SK-N-MC (cell line): ENCODE results near the gene RHEX.

ENCODE experiments used
- EZH2 ChIP-seq: fragments of 200-600 bp; sonication (generic); IDR thresholded peaks from one replicate; pipeline ENCODE4 v1.6.1; 2017; ENCODE audit warnings: antibody characterized with exemption
- FOXP2 ChIP-seq: optimal IDR thresholded peaks from 2 replicates; pipeline ENCODE3; 2011; ENCODE audit warnings: mild to moderate bottlenecking, moderate library complexity; ENCODE audit not compliant: insufficient read depth; ENCODE audit errors: extremely low read length, control extremely low read depth
- POLR2AphosphoS5 ChIP-seq: IDR thresholded peaks from 2 replicates; pipeline ENCODE4 v1.6.1; 2012; ENCODE audit warnings: mild to moderate bottlenecking, low read depth, low read length, borderline replicate concordance

DNA sequence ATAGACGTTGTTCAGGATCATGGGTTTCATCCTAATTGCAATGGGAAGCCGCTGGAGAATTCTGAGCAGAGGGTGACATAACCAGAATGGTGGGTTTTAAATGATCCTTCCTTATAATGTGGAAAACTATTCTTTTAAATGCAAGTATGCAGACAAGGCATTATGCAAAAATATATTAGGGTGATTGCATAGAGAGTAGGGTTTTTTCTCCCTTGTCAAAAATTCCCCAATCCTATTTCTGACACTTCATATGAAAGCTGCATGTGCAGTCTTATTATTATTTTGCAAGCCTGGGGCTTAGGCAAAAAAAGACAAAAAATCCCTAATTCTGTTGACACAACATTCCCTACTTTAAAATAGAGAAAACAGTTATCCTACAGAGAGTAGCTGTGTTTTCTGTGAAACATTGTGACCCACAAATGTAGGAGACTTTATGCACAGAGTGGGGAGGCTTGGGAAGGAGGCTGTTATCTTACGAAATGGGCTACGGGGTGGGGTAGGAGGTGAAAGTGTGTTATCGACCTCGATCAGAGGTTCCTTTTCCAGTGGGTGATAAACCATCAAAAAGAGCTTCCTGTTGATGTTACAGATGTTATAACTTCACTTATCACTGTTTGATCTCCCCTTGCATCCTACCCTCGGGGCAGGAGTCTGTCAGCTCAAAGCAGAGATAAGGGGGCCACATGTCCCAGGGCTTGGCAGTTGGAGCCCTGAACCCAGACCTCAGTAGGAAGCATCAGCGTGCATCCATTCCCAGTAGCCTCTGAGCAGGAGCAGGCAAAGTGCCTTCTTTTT is 27.2 kb downstream of the RHEX start:
- no peak for TF ChIP-seq POLR2AphosphoS5
- TF ChIP-seq EZH2 = no peak
- TF ChIP-seq FOXP2 = no peak
